WTC11 (cell line): ENCODE measurements around the gene ZNF768. TPM values are rescaled to one million over a fixed set of nuclear protein-coding genes. Genes with fewer than 3 reads are reported as not detected.

Source experiments
- ATAC-seq: fragments of 200-7000 bp; cut with Tn5 transposase; 2 replicates; pipeline ENCODE4 v1.10.0; 2021; ENCODE audit warnings: mild to moderate bottlenecking, moderate library complexity
- CTCF ChIA-PET: fragments of 300-600 bp; sonication (Branson Sonifier 250); formaldehyde crosslinking; loops from one replicate; lab custom pipeline; 2021; ENCODE audit warnings: antibody characterized with exemption; lab: Charles Lee
- POLR2A ChIA-PET: fragments of 350-600 bp; sonication (Branson Sonifier 250); formaldehyde crosslinking; loops from one replicate; lab custom pipeline; 2021; ENCODE audit warnings: antibody characterized with exemption; lab: Charles Lee
- DNase-seq: peaks from one replicate; pipeline ENCODE4 v3.0.0; 2021; ENCODE audit warnings: low spot score
- H3K27ac Mint-ChIP-seq: 2 replicates; pipeline ENCODE4 v1.8.0; 2021; ENCODE audit warnings: mixed read lengths
- H3K27me3 Mint-ChIP-seq: 2 replicates; pipeline ENCODE4 v1.8.0; 2021; ENCODE audit warnings: low read depth, mild to moderate bottlenecking, moderate library complexity, mixed read lengths
- H3K36me3 Mint-ChIP-seq: 2 replicates; pipeline ENCODE4 v1.8.0; 2021; ENCODE audit warnings: mixed read lengths
- H3K4me1 Mint-ChIP-seq: 2 replicates; pipeline ENCODE4 v1.8.0; 2022; ENCODE audit warnings: mixed read lengths
- H3K4me3 Mint-ChIP-seq: 2 replicates; pipeline ENCODE4 v1.8.0; 2021; ENCODE audit warnings: mild to moderate bottlenecking, moderate library complexity, mixed read lengths
- H3K9me3 Mint-ChIP-seq: 2 replicates; pipeline ENCODE4 v1.8.0; 2021; ENCODE audit warnings: mixed read lengths
- ATF1 ChIP-seq: sonication (generic); formaldehyde crosslinking; IDR thresholded peaks from 2 replicates; pipeline ENCODE4 v1.8.1; 2023; ENCODE audit warnings: mild to moderate bottlenecking, moderate library complexity, missing genetic modification reagents
- EMX1 ChIP-seq: fragments of 250-450 bp; sonication (Bioruptor Pico); IDR thresholded peaks from 2 replicates; pipeline ENCODE4 v1.8.0; 2021; ENCODE audit warnings: mild to moderate bottlenecking
- FOXP1 ChIP-seq: sonication (generic); formaldehyde crosslinking; IDR thresholded peaks from 2 replicates; pipeline ENCODE4 v1.8.0; 2022; ENCODE audit warnings: missing genetic modification reagents, mild to moderate bottlenecking, moderate library complexity, borderline replicate concordance
- GTF2I ChIP-seq: fragments of 250-450 bp; sonication (Bioruptor Pico); conservative IDR thresholded peaks from 2 replicates; pipeline ENCODE4 v1.4.0; 2021; ENCODE audit warnings: mild to moderate bottlenecking
- MXD4 ChIP-seq: fragments of 250-450 bp; sonication (Bioruptor Pico); IDR thresholded peaks from 2 replicates; pipeline ENCODE4 v1.8.0; 2021; ENCODE audit warnings: mild to moderate bottlenecking, moderate library complexity, borderline replicate concordance
- NR2C2 ChIP-seq: sonication (generic); formaldehyde crosslinking; IDR thresholded peaks from 2 replicates; pipeline ENCODE4 v1.8.0; 2022; ENCODE audit warnings: mild to moderate bottlenecking, missing genetic modification reagents
- NR3C1 ChIP-seq: sonication (generic); formaldehyde crosslinking; conservative IDR thresholded peaks from 2 replicates; pipeline ENCODE4 v1.8.1; 2023; ENCODE audit warnings: low read depth, mild to moderate bottlenecking, missing genetic modification reagents
- SOX15 ChIP-seq: fragments of 250-450 bp; sonication (Bioruptor Pico); IDR thresholded peaks from 2 replicates; pipeline ENCODE4 v1.9.0; 2021; ENCODE audit warnings: mild to moderate bottlenecking
- TCF7 ChIP-seq: sonication (generic); formaldehyde crosslinking; IDR thresholded peaks from 2 replicates; pipeline ENCODE4 v1.8.0; 2022; ENCODE audit warnings: mild to moderate bottlenecking, low read depth, missing genetic modification reagents, moderate library complexity
- TEAD4 ChIP-seq: sonication (generic); formaldehyde crosslinking; IDR thresholded peaks from 2 replicates; pipeline ENCODE4 v1.8.0; 2022; ENCODE audit warnings: mild to moderate bottlenecking, missing genetic modification reagents
- ZNF138 ChIP-seq: sonication (generic); formaldehyde crosslinking; conservative IDR thresholded peaks from 2 replicates; pipeline ENCODE4 v1.8.1; 2022; ENCODE audit warnings: mild to moderate bottlenecking, moderate library complexity, missing genetic modification reagents
- ZNF396 ChIP-seq: fragments of 250-450 bp; sonication (Bioruptor Pico); IDR thresholded peaks from 2 replicates; pipeline ENCODE4 v1.8.0; 2021; ENCODE audit warnings: mild to moderate bottlenecking, moderate library complexity, borderline replicate concordance
- total RNA-seq: library from RNA; stranded (reverse); gene quantifications from 3 replicates; pipeline ENCODE4 v1.2.3, GENCODE V29; 2021
- TF ChIP-seq, protein P1 (sequence below): sonication (generic); formaldehyde crosslinking; IDR thresholded peaks from 2 replicates; pipeline ENCODE4 v1.8.0; 2022; ENCODE audit warnings: missing genetic modification reagents
- TF ChIP-seq, protein P2 (sequence below): sonication (generic); formaldehyde crosslinking; IDR thresholded peaks from 2 replicates; pipeline ENCODE4 v1.8.0; 2022; ENCODE audit warnings: mild to moderate bottlenecking, missing genetic modification reagents
- TF ChIP-seq, protein P3 (sequence below): fragments of 250-450 bp; sonication (Bioruptor Pico); IDR thresholded peaks from 2 replicates; pipeline ENCODE4 v1.9.0; 2021; ENCODE audit warnings: moderate library complexity, mild to moderate bottlenecking, inconsistent platforms, borderline replicate concordance
- TF ChIP-seq, protein P4 (sequence below): sonication (generic); formaldehyde crosslinking; IDR thresholded peaks from 2 replicates; pipeline ENCODE4 v1.8.1; 2023; ENCODE audit warnings: mild to moderate bottlenecking, missing genetic modification reagents, borderline replicate concordance
- TF ChIP-seq, protein P5 (sequence below): sonication (generic); formaldehyde crosslinking; IDR thresholded peaks from 2 replicates; pipeline ENCODE4 v1.8.0; 2022; ENCODE audit warnings: mild to moderate bottlenecking, missing genetic modification reagents
- TF ChIP-seq, protein P6 (sequence below): sonication (generic); formaldehyde crosslinking; IDR thresholded peaks from 2 replicates; pipeline ENCODE4 v1.8.0; 2023; ENCODE audit warnings: missing genetic modification reagents, mild to moderate bottlenecking, borderline replicate concordance
- TF ChIP-seq, protein P7 (sequence below): fragments of 200-600 bp; IDR thresholded peaks from 2 replicates; pipeline ENCODE4 v1.8.0; 2022; ENCODE audit warnings: antibody characterized with exemption

The ZNF768 gene
- total RNA-seq, 1 experiment from 2014 or later, result 35.9 TPM

DNA sequence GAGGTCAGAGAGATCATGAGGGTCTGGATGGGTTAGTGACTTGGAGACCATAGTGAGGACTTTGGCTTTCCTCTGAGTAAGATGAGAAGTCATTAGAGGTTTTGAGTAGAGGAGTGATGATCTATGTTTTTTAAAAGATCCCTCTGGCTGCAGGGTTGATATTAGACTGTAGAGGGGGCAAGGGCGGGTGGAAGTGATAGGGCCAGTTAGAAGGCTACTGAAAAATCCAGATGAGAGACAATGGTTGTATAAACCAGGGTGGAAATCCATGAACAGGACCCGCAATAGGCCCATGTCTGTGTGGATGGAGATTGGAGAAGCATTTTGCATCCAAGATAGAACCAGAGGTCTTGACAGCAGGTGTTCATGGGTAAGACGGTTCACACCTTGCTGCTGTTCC is 44.0 kb downstream of the ZNF768 start:
- ATAC-seq, result peak; percentile 59
- peaks cover 17% of the 10 kb centered on the region for H3K27me3 Mint-ChIP-seq
- no peaks in the 10 kb centered on the region for H3K4me1 Mint-ChIP-seq
- no peak for TF ChIP-seq FOXP1 (CRISPR knock-in tag)
- TF ChIP-seq GTF2I (CRISPR knock-in tag), result no peak
- TF ChIP-seq NR2C2 (CRISPR knock-in tag), result no peak
- TF ChIP-seq SOX15, result no peak
- TF ChIP-seq EMX1 (CRISPR knock-in tag), result no peak
- no peak for TF ChIP-seq NR3C1
- no peak for TF ChIP-seq ZNF396 (CRISPR knock-in tag)
- TF ChIP-seq, protein P1, sequence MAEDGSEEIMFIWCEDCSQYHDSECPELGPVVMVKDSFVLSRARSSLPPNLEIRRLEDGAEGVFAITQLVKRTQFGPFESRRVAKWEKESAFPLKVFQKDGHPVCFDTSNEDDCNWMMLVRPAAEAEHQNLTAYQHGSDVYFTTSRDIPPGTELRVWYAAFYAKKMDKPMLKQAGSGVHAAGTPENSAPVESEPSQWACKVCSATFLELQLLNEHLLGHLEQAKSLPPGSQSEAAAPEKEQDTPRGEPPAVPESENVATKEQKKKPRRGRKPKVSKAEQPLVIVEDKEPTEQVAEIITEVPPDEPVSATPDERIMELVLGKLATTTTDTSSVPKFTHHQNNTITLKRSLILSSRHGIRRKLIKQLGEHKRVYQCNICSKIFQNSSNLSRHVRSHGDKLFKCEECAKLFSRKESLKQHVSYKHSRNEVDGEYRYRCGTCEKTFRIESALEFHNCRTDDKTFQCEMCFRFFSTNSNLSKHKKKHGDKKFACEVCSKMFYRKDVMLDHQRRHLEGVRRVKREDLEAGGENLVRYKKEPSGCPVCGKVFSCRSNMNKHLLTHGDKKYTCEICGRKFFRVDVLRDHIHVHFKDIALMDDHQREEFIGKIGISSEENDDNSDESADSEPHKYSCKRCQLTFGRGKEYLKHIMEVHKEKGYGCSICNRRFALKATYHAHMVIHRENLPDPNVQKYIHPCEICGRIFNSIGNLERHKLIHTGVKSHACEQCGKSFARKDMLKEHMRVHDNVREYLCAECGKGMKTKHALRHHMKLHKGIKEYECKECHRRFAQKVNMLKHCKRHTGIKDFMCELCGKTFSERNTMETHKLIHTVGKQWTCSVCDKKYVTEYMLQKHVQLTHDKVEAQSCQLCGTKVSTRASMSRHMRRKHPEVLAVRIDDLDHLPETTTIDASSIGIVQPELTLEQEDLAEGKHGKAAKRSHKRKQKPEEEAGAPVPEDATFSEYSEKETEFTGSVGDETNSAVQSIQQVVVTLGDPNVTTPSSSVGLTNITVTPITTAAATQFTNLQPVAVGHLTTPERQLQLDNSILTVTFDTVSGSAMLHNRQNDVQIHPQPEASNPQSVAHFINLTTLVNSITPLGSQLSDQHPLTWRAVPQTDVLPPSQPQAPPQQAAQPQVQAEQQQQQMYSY (CRISPR knock-in tag), result no peak
- no peak for TF ChIP-seq TEAD4 (CRISPR knock-in tag)
- TF ChIP-seq MXD4 (CRISPR knock-in tag), result no peak
- TF ChIP-seq ATF1 (CRISPR knock-in tag), result no peak
- no peak for TF ChIP-seq TCF7 (CRISPR knock-in tag)
- TF ChIP-seq, protein P2, sequence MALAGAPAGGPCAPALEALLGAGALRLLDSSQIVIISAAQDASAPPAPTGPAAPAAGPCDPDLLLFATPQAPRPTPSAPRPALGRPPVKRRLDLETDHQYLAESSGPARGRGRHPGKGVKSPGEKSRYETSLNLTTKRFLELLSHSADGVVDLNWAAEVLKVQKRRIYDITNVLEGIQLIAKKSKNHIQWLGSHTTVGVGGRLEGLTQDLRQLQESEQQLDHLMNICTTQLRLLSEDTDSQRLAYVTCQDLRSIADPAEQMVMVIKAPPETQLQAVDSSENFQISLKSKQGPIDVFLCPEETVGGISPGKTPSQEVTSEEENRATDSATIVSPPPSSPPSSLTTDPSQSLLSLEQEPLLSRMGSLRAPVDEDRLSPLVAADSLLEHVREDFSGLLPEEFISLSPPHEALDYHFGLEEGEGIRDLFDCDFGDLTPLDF (CRISPR knock-in tag), result no peak
- TF ChIP-seq, all 79 proteins: peak for 0
- ChIA-PET POLR2A (no interaction called here), CTCF (interaction anchor here (1.2 kb wide), 2 partner anchors 9 to 52 kb away, joined by 3 to 4 read pairs; partner anchors contain the start of gene DCTPP1)
- no peak for DNase-seq
- no peaks in the 10 kb centered on the region for H3K9me3 Mint-ChIP-seq
- no peak overlapping the region for H3K4me3 Mint-ChIP-seq
- no peaks in the 10 kb centered on the region for H3K36me3 Mint-ChIP-seq
- no peak overlapping the region for H3K27ac Mint-ChIP-seq

DNA sequence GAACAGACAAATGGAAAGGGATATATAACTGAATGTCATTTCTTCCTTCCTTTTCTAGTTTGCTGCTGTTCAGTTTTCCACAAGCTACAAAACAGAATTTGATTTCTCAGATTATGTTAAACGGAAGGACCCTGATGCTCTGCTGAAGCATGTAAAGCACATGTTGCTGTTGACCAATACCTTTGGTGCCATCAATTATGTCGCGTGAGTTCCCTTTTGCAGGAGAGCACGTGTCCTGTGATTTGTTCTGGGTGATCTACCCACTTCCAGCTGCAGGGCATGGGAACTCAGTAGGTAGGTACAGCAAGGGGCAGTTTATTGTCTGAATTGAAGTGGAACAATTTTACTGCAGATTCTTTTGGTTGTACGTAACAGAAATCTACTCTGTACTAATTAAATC is 45.0 kb downstream of the ZNF768 start:
- no peak for DNase-seq
- POLR2A ChIA-PET, result no interaction called here
- peaks cover 18% of the 10 kb centered on the region for H3K27me3 Mint-ChIP-seq
- H3K4me1 Mint-ChIP-seq, result no peaks in the 10 kb centered on the region
- no peaks in the 10 kb centered on the region for H3K36me3 Mint-ChIP-seq
- no peaks in the 10 kb centered on the region for H3K9me3 Mint-ChIP-seq
- H3K27ac Mint-ChIP-seq, result no peak overlapping the region
- no peak for ATAC-seq
- CTCF ChIA-PET, result interaction anchor here (1.2 to 1.3 kb wide), 3 partner anchors 51 to 134 kb away, joined by 3 to 4 read pairs (median 4); partner anchors contain the start of gene DCTPP1
- H3K4me3 Mint-ChIP-seq, result no peak overlapping the region
- TF ChIP-seq, protein P3, sequence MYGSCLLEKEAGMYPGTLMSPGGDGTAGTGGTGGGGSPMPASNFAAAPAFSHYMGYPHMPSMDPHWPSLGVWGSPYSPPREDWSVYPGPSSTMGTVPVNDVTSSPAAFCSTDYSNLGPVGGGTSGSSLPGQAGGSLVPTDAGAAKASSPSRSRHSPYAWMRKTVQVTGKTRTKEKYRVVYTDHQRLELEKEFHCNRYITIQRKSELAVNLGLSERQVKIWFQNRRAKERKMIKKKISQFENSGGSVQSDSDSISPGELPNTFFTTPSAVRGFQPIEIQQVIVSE, result no peak
- TF ChIP-seq GTF2I (CRISPR knock-in tag), result no peak
- TF ChIP-seq, protein P4, sequence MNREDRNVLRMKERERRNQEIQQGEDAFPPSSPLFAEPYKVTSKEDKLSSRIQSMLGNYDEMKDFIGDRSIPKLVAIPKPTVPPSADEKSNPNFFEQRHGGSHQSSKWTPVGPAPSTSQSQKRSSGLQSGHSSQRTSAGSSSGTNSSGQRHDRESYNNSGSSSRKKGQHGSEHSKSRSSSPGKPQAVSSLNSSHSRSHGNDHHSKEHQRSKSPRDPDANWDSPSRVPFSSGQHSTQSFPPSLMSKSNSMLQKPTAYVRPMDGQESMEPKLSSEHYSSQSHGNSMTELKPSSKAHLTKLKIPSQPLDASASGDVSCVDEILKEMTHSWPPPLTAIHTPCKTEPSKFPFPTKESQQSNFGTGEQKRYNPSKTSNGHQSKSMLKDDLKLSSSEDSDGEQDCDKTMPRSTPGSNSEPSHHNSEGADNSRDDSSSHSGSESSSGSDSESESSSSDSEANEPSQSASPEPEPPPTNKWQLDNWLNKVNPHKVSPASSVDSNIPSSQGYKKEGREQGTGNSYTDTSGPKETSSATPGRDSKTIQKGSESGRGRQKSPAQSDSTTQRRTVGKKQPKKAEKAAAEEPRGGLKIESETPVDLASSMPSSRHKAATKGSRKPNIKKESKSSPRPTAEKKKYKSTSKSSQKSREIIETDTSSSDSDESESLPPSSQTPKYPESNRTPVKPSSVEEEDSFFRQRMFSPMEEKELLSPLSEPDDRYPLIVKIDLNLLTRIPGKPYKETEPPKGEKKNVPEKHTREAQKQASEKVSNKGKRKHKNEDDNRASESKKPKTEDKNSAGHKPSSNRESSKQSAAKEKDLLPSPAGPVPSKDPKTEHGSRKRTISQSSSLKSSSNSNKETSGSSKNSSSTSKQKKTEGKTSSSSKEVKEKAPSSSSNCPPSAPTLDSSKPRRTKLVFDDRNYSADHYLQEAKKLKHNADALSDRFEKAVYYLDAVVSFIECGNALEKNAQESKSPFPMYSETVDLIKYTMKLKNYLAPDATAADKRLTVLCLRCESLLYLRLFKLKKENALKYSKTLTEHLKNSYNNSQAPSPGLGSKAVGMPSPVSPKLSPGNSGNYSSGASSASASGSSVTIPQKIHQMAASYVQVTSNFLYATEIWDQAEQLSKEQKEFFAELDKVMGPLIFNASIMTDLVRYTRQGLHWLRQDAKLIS (CRISPR knock-in tag), result no peak
- no peak for TF ChIP-seq ZNF138 (CRISPR knock-in tag)
- TF ChIP-seq, protein P5, sequence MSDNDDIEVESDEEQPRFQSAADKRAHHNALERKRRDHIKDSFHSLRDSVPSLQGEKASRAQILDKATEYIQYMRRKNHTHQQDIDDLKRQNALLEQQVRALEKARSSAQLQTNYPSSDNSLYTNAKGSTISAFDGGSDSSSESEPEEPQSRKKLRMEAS (CRISPR knock-in tag), result no peak
- TF ChIP-seq, protein P6, sequence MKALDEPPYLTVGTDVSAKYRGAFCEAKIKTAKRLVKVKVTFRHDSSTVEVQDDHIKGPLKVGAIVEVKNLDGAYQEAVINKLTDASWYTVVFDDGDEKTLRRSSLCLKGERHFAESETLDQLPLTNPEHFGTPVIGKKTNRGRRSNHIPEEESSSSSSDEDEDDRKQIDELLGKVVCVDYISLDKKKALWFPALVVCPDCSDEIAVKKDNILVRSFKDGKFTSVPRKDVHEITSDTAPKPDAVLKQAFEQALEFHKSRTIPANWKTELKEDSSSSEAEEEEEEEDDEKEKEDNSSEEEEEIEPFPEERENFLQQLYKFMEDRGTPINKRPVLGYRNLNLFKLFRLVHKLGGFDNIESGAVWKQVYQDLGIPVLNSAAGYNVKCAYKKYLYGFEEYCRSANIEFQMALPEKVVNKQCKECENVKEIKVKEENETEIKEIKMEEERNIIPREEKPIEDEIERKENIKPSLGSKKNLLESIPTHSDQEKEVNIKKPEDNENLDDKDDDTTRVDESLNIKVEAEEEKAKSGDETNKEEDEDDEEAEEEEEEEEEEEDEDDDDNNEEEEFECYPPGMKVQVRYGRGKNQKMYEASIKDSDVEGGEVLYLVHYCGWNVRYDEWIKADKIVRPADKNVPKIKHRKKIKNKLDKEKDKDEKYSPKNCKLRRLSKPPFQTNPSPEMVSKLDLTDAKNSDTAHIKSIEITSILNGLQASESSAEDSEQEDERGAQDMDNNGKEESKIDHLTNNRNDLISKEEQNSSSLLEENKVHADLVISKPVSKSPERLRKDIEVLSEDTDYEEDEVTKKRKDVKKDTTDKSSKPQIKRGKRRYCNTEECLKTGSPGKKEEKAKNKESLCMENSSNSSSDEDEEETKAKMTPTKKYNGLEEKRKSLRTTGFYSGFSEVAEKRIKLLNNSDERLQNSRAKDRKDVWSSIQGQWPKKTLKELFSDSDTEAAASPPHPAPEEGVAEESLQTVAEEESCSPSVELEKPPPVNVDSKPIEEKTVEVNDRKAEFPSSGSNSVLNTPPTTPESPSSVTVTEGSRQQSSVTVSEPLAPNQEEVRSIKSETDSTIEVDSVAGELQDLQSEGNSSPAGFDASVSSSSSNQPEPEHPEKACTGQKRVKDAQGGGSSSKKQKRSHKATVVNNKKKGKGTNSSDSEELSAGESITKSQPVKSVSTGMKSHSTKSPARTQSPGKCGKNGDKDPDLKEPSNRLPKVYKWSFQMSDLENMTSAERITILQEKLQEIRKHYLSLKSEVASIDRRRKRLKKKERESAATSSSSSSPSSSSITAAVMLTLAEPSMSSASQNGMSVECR (CRISPR knock-in tag), result no peak
- TF ChIP-seq, protein P7, sequence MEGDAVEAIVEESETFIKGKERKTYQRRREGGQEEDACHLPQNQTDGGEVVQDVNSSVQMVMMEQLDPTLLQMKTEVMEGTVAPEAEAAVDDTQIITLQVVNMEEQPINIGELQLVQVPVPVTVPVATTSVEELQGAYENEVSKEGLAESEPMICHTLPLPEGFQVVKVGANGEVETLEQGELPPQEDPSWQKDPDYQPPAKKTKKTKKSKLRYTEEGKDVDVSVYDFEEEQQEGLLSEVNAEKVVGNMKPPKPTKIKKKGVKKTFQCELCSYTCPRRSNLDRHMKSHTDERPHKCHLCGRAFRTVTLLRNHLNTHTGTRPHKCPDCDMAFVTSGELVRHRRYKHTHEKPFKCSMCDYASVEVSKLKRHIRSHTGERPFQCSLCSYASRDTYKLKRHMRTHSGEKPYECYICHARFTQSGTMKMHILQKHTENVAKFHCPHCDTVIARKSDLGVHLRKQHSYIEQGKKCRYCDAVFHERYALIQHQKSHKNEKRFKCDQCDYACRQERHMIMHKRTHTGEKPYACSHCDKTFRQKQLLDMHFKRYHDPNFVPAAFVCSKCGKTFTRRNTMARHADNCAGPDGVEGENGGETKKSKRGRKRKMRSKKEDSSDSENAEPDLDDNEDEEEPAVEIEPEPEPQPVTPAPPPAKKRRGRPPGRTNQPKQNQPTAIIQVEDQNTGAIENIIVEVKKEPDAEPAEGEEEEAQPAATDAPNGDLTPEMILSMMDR, result no peak
